Stimulated activated naive CD8-positive, alpha-beta T cell treated with anti-CD3 and anti-CD28 coated beads, Interleukin-15, amount 100 ng/mL, for 72 hours (primary cell): Measurements from ENCODE around the gene TMEM223.

ENCODE experiments used
- ATAC-seq: fragments of 150-1000 bp; cut with Tn5 transposase; 2 replicates; pipeline ENCODE4 v1.10.0; 2021; ENCODE audit warnings: mild to moderate bottlenecking, moderate library complexity
- DNase-seq, 2 donors: peaks; one replicate each; pipeline ENCODE4 v3.0.0; 2021 to 2022
- H3K27ac Mint-ChIP-seq, 2 donors: one replicate each; pipeline ENCODE4 v1.8.0; 2022; ENCODE audit warnings: mild to moderate bottlenecking in 2 of 2, mixed read lengths in 2 of 2, moderate library complexity in 2 of 2
- H3K27me3 Mint-ChIP-seq: one replicate; pipeline ENCODE4 v1.8.0; 2022; ENCODE audit warnings: mixed read lengths
- H3K4me1 Mint-ChIP-seq: one replicate; pipeline ENCODE4 v1.8.0; 2022; ENCODE audit warnings: mild to moderate bottlenecking, mixed read lengths
- H3K4me3 Mint-ChIP-seq, 2 donors: one replicate each; pipeline ENCODE4 v1.8.0; 2022; ENCODE audit warnings: mild to moderate bottlenecking in 2 of 2, mixed read lengths in 2 of 2, moderate library complexity in 1 of 2
- H3K9me3 Mint-ChIP-seq, 2 donors: one replicate each; pipeline ENCODE4 v1.8.0; 2022; ENCODE audit warnings: mixed read lengths in 2 of 2

TMEM223 gene

GRCh38 chr11:62747475-62748160 lies 44.2 kb downstream of the TMEM223 start:
- Mint-ChIP-seq H3K4me1 (peaks cover 20% of the 10 kb centered on the region), H3K4me3 (no peak overlapping the region), H3K27me3 (no peaks in the 10 kb centered on the region), H3K27ac (no peak overlapping the region), H3K9me3 (no peaks in the 10 kb centered on the region)
- ATAC-seq (no peak), DNase-seq (no peak)
